HEK293 (cell line): ENCODE data around the gene MS4A15.
"Not testable (repeated sequence)": the region's sequence is repeated elsewhere in the genome, so short reads cannot be mapped to it uniquely, and the experiment has no call there.

Experiments
- CTCF ChIA-PET: fragments of 350-600 bp; formaldehyde crosslinking; extraction: SDS; loops from one replicate; lab custom pipeline; 2021; ENCODE audit warnings: antibody characterized with exemption; lab: Yijun Ruan, JAX
- POLR2A ChIA-PET: fragments of 300-600 bp; formaldehyde crosslinking; extraction: SDS; loops from one replicate; lab custom pipeline; 2020; ENCODE audit warnings: antibody characterized with exemption, inconsistent platforms; lab: Yijun Ruan, JAX
- H3K27ac ChIP-seq: fragments of 200-500 bp; sonication (Bioruptor generic); 2 replicates; pipeline ENCODE4 v1.5.1; 2014; ENCODE audit warnings: low read depth, low read length, control low read depth, inconsistent platforms; ENCODE audit errors: extremely low read depth
- H3K36me3 ChIP-seq, 2 experiments: fragments of 200-500 bp in 1 of 2; sonication (Bioruptor generic) in 1 of 2; 1 replicate in 1 of 2; 2 replicates in 1 of 2; pipeline ENCODE4 v1.5.1; 2014 to 2017; ENCODE audit warnings: inconsistent platforms in 2 of 2, low read length in 2 of 2; ENCODE audit not compliant: control insufficient read depth in 2 of 2, insufficient read depth in 1 of 2
- H3K4me1 ChIP-seq: fragments of 200-500 bp; sonication (Bioruptor generic); 2 replicates; pipeline ENCODE4 v1.5.1; 2014; ENCODE audit warnings: mild to moderate bottlenecking, low read length, inconsistent platforms; ENCODE audit not compliant: control insufficient read depth, insufficient read depth
- H3K4me3 ChIP-seq: 2 replicates; pipeline ENCODE4 v1.5.1; 2011; ENCODE audit warnings: low read depth, mild to moderate bottlenecking, control low read depth, low read length, moderate library complexity
- H3K9me3 ChIP-seq: fragments of 200-500 bp; sonication (Bioruptor generic); 2 replicates; pipeline ENCODE4 v1.5.1; 2014; ENCODE audit warnings: low read depth, low read length, inconsistent platforms; ENCODE audit not compliant: control insufficient read depth, insufficient read depth
- BCL11B ChIP-seq: fragments of 450-650 bp; formaldehyde crosslinking; IDR thresholded peaks from 2 replicates; pipeline ENCODE4 v1.5.1; 2016; ENCODE audit warnings: low read depth, missing biosample characterization, missing genetic modification characterization
- GLIS2 ChIP-seq: fragments of 450-650 bp; formaldehyde crosslinking; IDR thresholded peaks from 2 replicates; pipeline ENCODE4 v1.5.1; 2016; ENCODE audit warnings: missing biosample characterization, missing genetic modification characterization
- IKZF3 ChIP-seq: fragments of 450-650 bp; IDR thresholded peaks from 2 replicates; pipeline ENCODE4 v1.5.0; 2018; ENCODE audit warnings: missing biosample characterization, mild to moderate bottlenecking, missing genetic modification characterization, moderate library complexity
- SP3 ChIP-seq: fragments of 450-650 bp; formaldehyde crosslinking; IDR thresholded peaks from 2 replicates; pipeline ENCODE4 v1.5.1; 2016; ENCODE audit warnings: missing biosample characterization, missing genetic modification characterization
- TCF7L2 ChIP-seq: IDR thresholded peaks from 2 replicates; pipeline ENCODE4 v1.6.1; 2011; ENCODE audit warnings: low read depth, mild to moderate bottlenecking, inconsistent platforms, low read length, moderate library complexity, borderline replicate concordance
- ZBTB20 ChIP-seq: fragments of 450-650 bp; formaldehyde crosslinking; IDR thresholded peaks from 2 replicates; pipeline ENCODE4 v1.5.1; 2016; ENCODE audit warnings: missing biosample characterization, missing genetic modification characterization
- ZFP37 ChIP-seq: fragments of 450-650 bp; formaldehyde crosslinking; IDR thresholded peaks from 2 replicates; pipeline ENCODE4 v1.5.1; 2016; ENCODE audit warnings: missing biosample characterization, missing genetic modification characterization
- ZNF133 ChIP-seq: fragments of 450-650 bp; formaldehyde crosslinking; IDR thresholded peaks from 2 replicates; pipeline ENCODE4 v1.5.1; 2016; ENCODE audit warnings: missing biosample characterization, missing genetic modification characterization
- ZNF155 ChIP-seq: fragments of 450-650 bp; formaldehyde crosslinking; IDR thresholded peaks from 2 replicates; pipeline ENCODE4 v1.5.1; 2016; ENCODE audit warnings: missing biosample characterization, missing genetic modification characterization
- ZNF16 ChIP-seq: fragments of 450-650 bp; formaldehyde crosslinking; IDR thresholded peaks from 2 replicates; pipeline ENCODE4 v1.5.1; 2016; ENCODE audit warnings: low read depth, missing biosample characterization, missing genetic modification characterization
- ZNF184 ChIP-seq: fragments of 450-650 bp; IDR thresholded peaks from 2 replicates; pipeline ENCODE4 v1.5.1; 2018; ENCODE audit warnings: missing biosample characterization, mild to moderate bottlenecking, missing genetic modification characterization
- ZNF221 ChIP-seq: fragments of 450-650 bp; formaldehyde crosslinking; IDR thresholded peaks from 2 replicates; pipeline ENCODE4 v1.5.1; 2017; ENCODE audit warnings: missing biosample characterization, missing genetic modification characterization, borderline replicate concordance
- ZNF366 ChIP-seq: fragments of 450-650 bp; formaldehyde crosslinking; conservative IDR thresholded peaks from 2 replicates; pipeline ENCODE4 v1.5.1; 2016; ENCODE audit warnings: missing biosample characterization, missing genetic modification characterization
- ZNF394 ChIP-seq: fragments of 450-650 bp; formaldehyde crosslinking; IDR thresholded peaks from 2 replicates; pipeline ENCODE4 v1.5.1; 2016; ENCODE audit warnings: missing biosample characterization, missing genetic modification characterization, mild to moderate bottlenecking, moderate library complexity, borderline replicate concordance
- ZNF423 ChIP-seq: fragments of 450-650 bp; formaldehyde crosslinking; IDR thresholded peaks from 2 replicates; pipeline ENCODE4 v1.5.1; 2016; ENCODE audit warnings: missing biosample characterization, missing genetic modification characterization
- ZNF600 ChIP-seq: fragments of 450-650 bp; formaldehyde crosslinking; IDR thresholded peaks from 2 replicates; pipeline ENCODE4 v1.5.1; 2016; ENCODE audit warnings: missing biosample characterization, missing genetic modification characterization
- ZNF664 ChIP-seq: fragments of 450-650 bp; formaldehyde crosslinking; IDR thresholded peaks from 2 replicates; pipeline ENCODE4 v1.5.1; 2016; ENCODE audit warnings: missing biosample characterization, missing genetic modification characterization
- ZNF701 ChIP-seq: fragments of 450-650 bp; formaldehyde crosslinking; IDR thresholded peaks from 2 replicates; pipeline ENCODE4 v1.5.1; 2016; ENCODE audit warnings: missing biosample characterization, missing genetic modification characterization
- ZNF747 ChIP-seq: fragments of 450-650 bp; formaldehyde crosslinking; IDR thresholded peaks from 2 replicates; pipeline ENCODE4 v1.5.1; 2016; ENCODE audit warnings: missing biosample characterization, missing genetic modification characterization
- ZNF76 ChIP-seq: fragments of 450-650 bp; formaldehyde crosslinking; IDR thresholded peaks from 2 replicates; pipeline ENCODE4; 2016; ENCODE audit warnings: low read depth, missing biosample characterization, missing genetic modification characterization, borderline replicate concordance
- ZSCAN16 ChIP-seq: fragments of 450-650 bp; formaldehyde crosslinking; IDR thresholded peaks from 2 replicates; pipeline ENCODE4 v1.5.1; 2016; ENCODE audit warnings: missing biosample characterization, missing genetic modification characterization

MS4A15 gene

GRCh38 chr11:60750911-60751310 lies 5.8 kb upstream of the MS4A15 start:
- Histone ChIP-seq H3K9me3 (no peaks in the 10 kb centered on the region), H3K27ac (no peak overlapping the region), H3K4me1 (no peaks in the 10 kb centered on the region), H3K36me3 (no peaks in the 10 kb centered on the region), H3K4me3 (no peak overlapping the region)
- ChIA-PET POLR2A (no interaction called here), CTCF (interaction anchor here (1.1 kb wide), 1 partner anchor 30 kb away, joined by 3 read pairs; no protein-coding TSS in a partner anchor)
- TF ChIP-seq ZFP37 (tag by site-specific recombination) (no peak), IKZF3 (no peak), ZNF221 (tag by site-specific recombination) (no peak), GLIS2 (tag by site-specific recombination) (no peak), ZNF600 (tag by site-specific recombination) (no peak), ZNF184 (tag by site-specific recombination) (no peak), ZNF394 (tag by site-specific recombination) (no peak), ZNF664 (tag by site-specific recombination) (no peak), ZNF747 (tag by site-specific recombination) (no peak), SP3 (tag by site-specific recombination) (no peak)

GRCh38 chr11:60753309-60753708 lies 3.4 kb upstream of the MS4A15 start:
- CTCF ChIA-PET = interaction anchor here (0.7 kb wide), 1 partner anchor 8 kb away, joined by 3 read pairs; no protein-coding TSS in a partner anchor
- Histone ChIP-seq H3K9me3 (no peaks in the 10 kb centered on the region), H3K27ac (no peak overlapping the region), H3K4me3 (no peak overlapping the region), H3K36me3 (no peaks in the 10 kb centered on the region), H3K4me1 (no peaks in the 10 kb centered on the region)
- POLR2A ChIA-PET = interaction anchor here (0.5 kb wide), 1 partner anchor 508 kb away, joined by 5 read pairs; no protein-coding TSS in a partner anchor
- TF ChIP-seq ZSCAN16 (tag by site-specific recombination) (0 out of 2 replicates have a peak, but pooled peaks have one; percentile 19), ZNF423 (tag by site-specific recombination) (no peak)

- ChIA-PET POLR2A (no interaction called here), CTCF (interaction anchor here (0.6 kb wide), 1 partner anchor 43 kb away, joined by 3 read pairs; no protein-coding TSS in a partner anchor)
- no peak for TF ChIP-seq TCF7L2
- no peak for TF ChIP-seq ZNF155 (tag by site-specific recombination)
- TF ChIP-seq ZNF701 (tag by site-specific recombination) = no peak
Observed at GRCh38 chr11:60754887-60755286, 1.8 kb upstream of the MS4A15 start.

GRCh38 chr11:60757231-60757800 lies 649 bp downstream of the MS4A15 start:
- TF ChIP-seq ZNF76 (tag by site-specific recombination) = no peak
- TF ChIP-seq ZBTB20 (tag by site-specific recombination) = no peak
- no peak for TF ChIP-seq ZNF366 (tag by site-specific recombination)
- TF ChIP-seq ZNF133 (tag by site-specific recombination) = peak; percentile 70; the same call in 1 of the 2 replicates
- TF ChIP-seq BCL11B = no peak
- no peak for TF ChIP-seq ZNF16 (tag by site-specific recombination)
- H3K9me3 ChIP-seq = no peaks in the 10 kb centered on the region
- ChIA-PET POLR2A (no interaction called here), CTCF (interaction anchor here (0.6 to 1.7 kb wide), 8 partner anchors 8 to 1567 kb away, joined by 3 to 8 read pairs (median 4); no protein-coding TSS in a partner anchor)
- H3K4me3 ChIP-seq = no peak overlapping the region
- no peaks in the 10 kb centered on the region for H3K36me3 ChIP-seq
- no peaks in the 10 kb centered on the region for H3K4me1 ChIP-seq
- no peak overlapping the region for H3K27ac ChIP-seq

More at GRCh38 chr11:60754887-60755286, 1.8 kb upstream of the MS4A15 start:
- Histone ChIP-seq H3K4me1 (no peaks in the 10 kb centered on the region), H3K27ac (no peak overlapping the region), H3K9me3 (no peaks in the 10 kb centered on the region), H3K36me3 (no peaks in the 10 kb centered on the region), H3K4me3 (no peak overlapping the region)

- POLR2A ChIA-PET, H3K27ac ChIP-seq, H3K4me3 ChIP-seq, H3K36me3 ChIP-seq, H3K4me1 ChIP-seq, H3K9me3 ChIP-seq: not testable (repeated sequence)
- CTCF ChIA-PET = interaction anchor here (1.1 kb wide), 1 partner anchor 57 kb away, joined by 4 read pairs; no protein-coding TSS in a partner anchor
Observed at GRCh38 chr11:60758671-60759070, 2.0 kb downstream of the MS4A15 start.

- H3K4me3 ChIP-seq, H3K36me3 ChIP-seq, H3K4me1 ChIP-seq, H3K27ac ChIP-seq, H3K9me3 ChIP-seq, POLR2A ChIA-PET: not testable (repeated sequence)
- CTCF ChIA-PET = interaction anchor here (0.6 kb wide), 1 partner anchor 516 kb away, joined by 3 read pairs; no protein-coding TSS in a partner anchor
Observed at GRCh38 chr11:60759438-60760225, 3.0 kb downstream of the MS4A15 start.
